CD14-positive monocyte (primary cell): Measurements from ENCODE around the gene SHROOM3. TPM values are rescaled to one million over a fixed set of nuclear protein-coding genes. Genes with fewer than 3 reads are reported as not detected.

Experiments
- DNase-seq, 3 donors: peaks; one replicate each; pipeline ENCODE4 v3.0.0-alpha.2; 2011 to 2022
- H2AFZ ChIP-seq: 2 replicates; pipeline ENCODE4 v1.6.0; 2012; ENCODE audit warnings: mild to moderate bottlenecking, low read depth, low read length, inconsistent platforms; ENCODE audit not compliant: insufficient read depth, poor library complexity, severe bottlenecking
- H3K27ac ChIP-seq, 2 donors: 1 replicate in 1 of 2; 2 replicates in 1 of 2; pipeline ENCODE4 v1.5.1; 2012 to 2013; ENCODE audit warnings: low read length in 2 of 2, control low read depth in 1 of 2, inconsistent platforms in 1 of 2, low read depth in 1 of 2, mild to moderate bottlenecking in 1 of 2
- H3K27me3 ChIP-seq, 2 donors: one replicate each; pipeline versions ENCODE4 v1.6.0 to v1.6.1; 2011 to 2013; ENCODE audit warnings: low read length in 2 of 2; ENCODE audit not compliant: control insufficient read depth in 2 of 2, insufficient read depth in 2 of 2
- H3K36me3 ChIP-seq, 2 donors: replicated peaks in 1 of 2; 1 replicate in 1 of 2; 2 replicates in 1 of 2; pipeline versions ENCODE4 v1.5.1 to v1.6.1; 2012 to 2013; ENCODE audit warnings: low read length in 2 of 2, control low read depth in 1 of 2, inconsistent platforms in 1 of 2, mild to moderate bottlenecking in 1 of 2; ENCODE audit not compliant: insufficient read depth in 2 of 2, control insufficient read depth in 1 of 2
- H3K4me1 ChIP-seq, 2 donors: 1 replicate in 1 of 2; 2 replicates in 1 of 2; pipeline versions ENCODE4 v1.5.1 to v1.6.1; 2012 to 2013; ENCODE audit warnings: low read length in 2 of 2, control low read depth in 1 of 2, inconsistent platforms in 1 of 2, mild to moderate bottlenecking in 1 of 2, moderate library complexity in 1 of 2; ENCODE audit not compliant: insufficient read depth in 2 of 2, control insufficient read depth in 1 of 2
- H3K4me2 ChIP-seq: replicated peaks from 2 replicates; pipeline ENCODE3; 2012; ENCODE audit warnings: low read length, moderate library complexity, mild to moderate bottlenecking; ENCODE audit not compliant: poor library complexity, severe bottlenecking; ENCODE audit errors: extremely low read depth
- H3K4me3 ChIP-seq, 3 experiments: fragments of 200-600 bp in 1 of 3; sonication (generic) in 1 of 3; replicated peaks in 1 of 3; 1 replicate in 2 of 3; 2 replicates in 1 of 3; pipeline ENCODE4 v1.5.1; 2011 to 2013; ENCODE audit warnings: low read length in 3 of 3, mild to moderate bottlenecking in 3 of 3, control low read depth in 2 of 3, low read depth in 2 of 3, inconsistent platforms in 1 of 3, moderate library complexity in 1 of 3
- H3K79me2 ChIP-seq: 2 replicates; pipeline ENCODE4 v1.6.0; 2012; ENCODE audit warnings: mild to moderate bottlenecking, control low read depth, inconsistent platforms, low read length, moderate library complexity; ENCODE audit not compliant: insufficient read depth
- H3K9ac ChIP-seq: 2 replicates; pipeline ENCODE4 v1.6.0; 2017; ENCODE audit warnings: low read length, mild to moderate bottlenecking; ENCODE audit not compliant: insufficient read depth, poor library complexity, severe bottlenecking
- H3K9me3 ChIP-seq, 2 donors: replicated peaks in 1 of 2; 1 replicate in 1 of 2; 2 replicates in 1 of 2; pipeline versions ENCODE4 v1.5.1 to v1.6.1; 2012 to 2013; ENCODE audit warnings: low read length in 2 of 2, control low read depth in 1 of 2; ENCODE audit not compliant: control insufficient read depth in 1 of 2, insufficient read depth in 1 of 2
- H4K20me1 ChIP-seq: 2 replicates; pipeline ENCODE4 v1.6.0; 2012; ENCODE audit warnings: mild to moderate bottlenecking, low read length, control low read depth, moderate library complexity; ENCODE audit not compliant: insufficient read depth
- H3K27ac Mint-ChIP-seq, 7 donors: one replicate each; pipeline ENCODE4 v1.8.0; 2020; ENCODE audit warnings: mild to moderate bottlenecking in 7 of 7, mixed read lengths in 7 of 7, moderate library complexity in 6 of 7, inconsistent platforms in 2 of 7
- H3K27me3 Mint-ChIP-seq, 3 donors: one replicate each; pipeline ENCODE4 v1.8.0; 2021 to 2022; ENCODE audit warnings: low read depth in 3 of 3, mild to moderate bottlenecking in 3 of 3, mixed read lengths in 3 of 3, moderate library complexity in 3 of 3, inconsistent platforms in 1 of 3
- H3K36me3 Mint-ChIP-seq, 2 donors: one replicate each; pipeline ENCODE4 v1.8.0; 2020; ENCODE audit warnings: mixed read lengths in 2 of 2, inconsistent platforms in 1 of 2, mild to moderate bottlenecking in 1 of 2
- H3K4me1 Mint-ChIP-seq: one replicate; pipeline ENCODE4 v1.8.0; 2020; ENCODE audit warnings: mild to moderate bottlenecking, mixed read lengths
- H3K4me3 Mint-ChIP-seq, 2 donors: one replicate each; pipeline ENCODE4 v1.8.0; 2020; ENCODE audit warnings: mild to moderate bottlenecking in 2 of 2, mixed read lengths in 2 of 2, moderate library complexity in 1 of 2
- H3K9me3 Mint-ChIP-seq, 7 donors: one replicate each; pipeline ENCODE4 v1.8.0; 2020 to 2022; ENCODE audit warnings: mixed read lengths in 7 of 7, mild to moderate bottlenecking in 6 of 7, moderate library complexity in 6 of 7, inconsistent platforms in 2 of 7
- WGBS: methylation state at CpG from one replicate; pipeline ENCODE4 v1.1.5; 2013; ENCODE audit warnings: missing lambda C conversion rate; ENCODE audit not compliant: insufficient coverage; 5-methylcytosine and 5-hydroxymethylcytosine counted together
- intact Hi-C, 2 donors: fragments of 100-400 bp; cut with micrococcal nuclease; formaldehyde crosslinking; loops; one replicate each; pipeline versions ENCODE4 v1.15.0 to v1.15.1; 2023
- polyA plus RNA-seq, 3 donors: library from polyadenylated mRNA; depleted of rRNA in 1 of 3; unstranded in 2 of 3; stranded (reverse) in 1 of 3; fragments of 300-500 nt in 2 of 3; fragments of >200 nt in 1 of 3; fragmentation: Illumina TruSeq in 2 of 3; gene quantifications; 1 replicate in 2 of 3; 2 replicates in 1 of 3; pipeline ENCODE4 v1.2.3, GENCODE V29; 2012 to 2021
- TF ChIP-seq, protein P1 (sequence below): fragments of 200-600 bp; IDR thresholded peaks from one replicate; pipeline ENCODE4 v1.8.0; 2022; ENCODE audit warnings: antibody characterized with exemption, mild to moderate bottlenecking

SHROOM3 gene
- polyA plus RNA-seq, 3 donors = not detected

DNA sequence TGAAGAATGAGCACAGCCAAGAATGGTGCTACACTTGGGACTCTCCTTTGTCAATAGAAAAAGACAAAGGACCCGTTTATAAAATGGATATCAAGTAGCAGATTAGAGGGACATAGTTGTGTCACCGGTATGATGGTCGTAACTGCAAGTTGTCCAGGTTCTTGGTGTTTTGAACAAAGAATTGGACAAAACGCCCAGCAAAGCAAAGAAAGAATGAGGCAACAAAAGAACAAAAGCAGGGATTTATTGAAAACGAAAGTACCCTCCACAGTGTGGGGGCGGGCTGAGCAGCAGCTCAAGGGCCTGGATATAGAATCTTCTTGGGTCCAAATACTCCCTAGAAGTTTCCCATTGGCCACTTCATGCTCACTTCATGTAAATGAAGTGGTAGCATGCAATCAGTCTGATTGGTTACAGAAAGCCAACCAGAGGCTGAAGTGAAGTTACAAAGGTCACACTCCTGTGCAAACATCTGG, 54.7 kb downstream of the SHROOM3 start:
- Mint-ChIP-seq H3K36me3 (no peaks in the 10 kb centered on the region), H3K27ac (no peak overlapping the region), H3K9me3 (peaks cover 0 to 3% (median 0%) of the 10 kb centered on the region in 7 donors), H3K4me1 (no peaks in the 10 kb centered on the region), H3K4me3 (no peak overlapping the region), H3K27me3 (peaks cover 0 to 1% (median 0%) of the 10 kb centered on the region in 3 donors)
- Histone ChIP-seq H4K20me1 (no peaks in the 10 kb centered on the region), H3K4me1 (no peaks in the 10 kb centered on the region), H3K4me3 (no peak overlapping the region), H3K79me2 (no peaks in the 10 kb centered on the region), H3K4me2 (no peak overlapping the region), H3K27me3 (no peaks in the 10 kb centered on the region), H3K36me3 (no peaks in the 10 kb centered on the region), H3K9me3 (no peaks in the 10 kb centered on the region), H3K9ac (no peak overlapping the region), H2AFZ (no peak overlapping the region), H3K27ac (no peak overlapping the region)
- DNase-seq = no peak
- TF ChIP-seq, protein P1, sequence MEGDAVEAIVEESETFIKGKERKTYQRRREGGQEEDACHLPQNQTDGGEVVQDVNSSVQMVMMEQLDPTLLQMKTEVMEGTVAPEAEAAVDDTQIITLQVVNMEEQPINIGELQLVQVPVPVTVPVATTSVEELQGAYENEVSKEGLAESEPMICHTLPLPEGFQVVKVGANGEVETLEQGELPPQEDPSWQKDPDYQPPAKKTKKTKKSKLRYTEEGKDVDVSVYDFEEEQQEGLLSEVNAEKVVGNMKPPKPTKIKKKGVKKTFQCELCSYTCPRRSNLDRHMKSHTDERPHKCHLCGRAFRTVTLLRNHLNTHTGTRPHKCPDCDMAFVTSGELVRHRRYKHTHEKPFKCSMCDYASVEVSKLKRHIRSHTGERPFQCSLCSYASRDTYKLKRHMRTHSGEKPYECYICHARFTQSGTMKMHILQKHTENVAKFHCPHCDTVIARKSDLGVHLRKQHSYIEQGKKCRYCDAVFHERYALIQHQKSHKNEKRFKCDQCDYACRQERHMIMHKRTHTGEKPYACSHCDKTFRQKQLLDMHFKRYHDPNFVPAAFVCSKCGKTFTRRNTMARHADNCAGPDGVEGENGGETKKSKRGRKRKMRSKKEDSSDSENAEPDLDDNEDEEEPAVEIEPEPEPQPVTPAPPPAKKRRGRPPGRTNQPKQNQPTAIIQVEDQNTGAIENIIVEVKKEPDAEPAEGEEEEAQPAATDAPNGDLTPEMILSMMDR = no peak
- intact Hi-C loops = no loop called here
- WGBS = 75% methylated on average over 4 of the region's 6 CpGs

- Mint-ChIP-seq H3K9me3 (peaks cover 0 to 3% (median 0%) of the 10 kb centered on the region in 7 donors), H3K27me3 (peaks cover 0 to 1% (median 0%) of the 10 kb centered on the region in 3 donors), H3K4me3 (no peak overlapping the region), H3K36me3 (no peaks in the 10 kb centered on the region), H3K27ac (no peak overlapping the region), H3K4me1 (no peaks in the 10 kb centered on the region)
- H3K9ac ChIP-seq = no peak overlapping the region
- no peak for DNase-seq
- H4K20me1 ChIP-seq = no peaks in the 10 kb centered on the region
- TF ChIP-seq, protein P1 = no peak
- H2AFZ ChIP-seq = no peak overlapping the region
- H3K4me1 ChIP-seq = no peaks in the 10 kb centered on the region
- no peak overlapping the region for H3K27ac ChIP-seq
- no peaks in the 10 kb centered on the region for H3K36me3 ChIP-seq
- no peaks in the 10 kb centered on the region for H3K79me2 ChIP-seq
- H3K9me3 ChIP-seq = no peaks in the 10 kb centered on the region
- no peak overlapping the region for H3K4me2 ChIP-seq
- H3K27me3 ChIP-seq = no peaks in the 10 kb centered on the region
- intact Hi-C loops = no loop called here
- WGBS = 71% methylated on average over 1 of the region's 3 CpGs
- H3K4me3 ChIP-seq = no peak overlapping the region
These were observed 57.0 kb downstream of the SHROOM3 start for GRCh38 chr4:76492055-76492454.
